HG03045 (cell line): Measurements from ENCODE around the gene SGTA.

ENCODE experiments used
- ATAC-seq: cut with Tn5 transposase; IDR thresholded peaks from one replicate; pipeline ENCODE4 v1.9.1; 2021; ENCODE audit warnings: mild to moderate bottlenecking, moderate library complexity; ENCODE audit not compliant: unreplicated experiment

Gene SGTA

DNA sequence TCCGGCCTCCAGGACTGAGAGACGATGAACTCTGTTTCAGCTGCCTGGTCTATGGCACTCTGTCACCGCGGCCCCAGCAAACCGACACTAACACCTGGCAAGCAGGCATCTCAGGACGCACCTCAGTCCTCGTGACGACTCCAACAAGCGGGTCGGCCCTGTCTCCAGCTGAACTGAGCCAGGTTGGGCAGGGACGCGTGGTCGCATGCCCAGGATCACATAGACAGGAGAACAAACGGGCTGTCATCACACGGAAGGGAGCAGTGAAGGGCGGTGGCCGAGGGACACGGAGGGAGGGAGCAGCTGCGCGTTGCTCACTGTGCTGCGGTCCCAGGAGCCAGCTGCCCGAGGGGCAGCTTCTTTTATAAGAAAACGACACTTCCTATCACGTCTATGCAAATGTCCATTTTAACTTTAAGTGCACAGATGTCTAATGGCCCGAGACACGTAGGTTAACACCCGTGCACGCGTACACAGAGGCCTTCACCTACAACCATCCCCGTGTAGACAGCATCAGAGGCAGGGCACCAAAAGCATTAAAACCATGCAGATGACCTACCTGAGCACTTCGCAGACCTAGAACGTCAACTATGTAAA, 8.9 kb downstream of the SGTA start:
- ATAC-seq, result no peak

GRCh38 chr19:2771786-2772674, 11.0 kb downstream of the SGTA start:
- ATAC-seq, result no peak

DNA sequence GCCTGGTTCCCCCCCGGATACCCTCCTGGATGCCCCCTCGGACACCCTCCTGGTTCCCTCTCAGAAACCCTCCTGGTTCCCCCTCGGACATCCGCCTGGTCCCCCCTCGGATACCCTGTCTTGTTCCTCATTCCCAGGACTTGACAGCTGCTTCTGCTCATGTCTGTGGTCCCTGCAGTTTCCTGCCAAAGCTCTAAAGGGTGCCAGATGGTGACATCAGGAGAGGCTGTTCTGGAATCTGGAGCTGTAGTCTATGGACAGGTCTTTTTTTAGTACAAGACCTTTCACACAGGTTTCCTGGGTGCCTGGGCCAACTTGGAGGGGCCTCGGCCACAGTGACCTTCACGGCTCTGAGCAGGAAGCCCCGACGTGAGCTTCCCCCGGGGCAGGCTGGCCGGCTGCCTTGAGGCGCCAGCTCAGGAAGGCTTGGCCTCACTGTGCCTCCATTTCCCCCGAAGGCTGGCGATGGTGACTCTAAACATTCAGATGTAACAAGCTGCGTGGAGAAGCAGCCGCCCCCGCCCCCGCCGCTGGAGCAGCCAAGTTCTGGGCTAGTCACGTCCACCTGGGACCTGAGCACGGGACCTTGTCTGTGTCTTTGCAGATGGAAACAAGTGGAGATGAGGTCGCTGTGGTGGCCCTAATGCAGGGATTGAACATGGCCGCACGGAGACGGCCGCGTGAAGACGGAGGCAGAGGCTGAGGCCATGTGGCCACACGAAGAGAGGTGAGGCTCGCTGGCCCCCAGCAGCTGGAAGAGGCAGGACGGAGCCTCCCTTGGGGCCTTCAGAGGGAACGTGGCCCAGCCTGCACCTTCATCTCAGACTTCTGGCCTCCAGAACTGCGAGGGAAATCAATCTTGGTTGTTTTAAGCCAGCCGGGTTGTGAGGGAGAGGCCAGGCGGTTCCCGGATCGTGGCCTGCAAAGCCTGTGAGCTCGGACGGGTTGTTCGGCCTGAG, 12.7 kb downstream of the SGTA start:
- no peak for ATAC-seq

DNA sequence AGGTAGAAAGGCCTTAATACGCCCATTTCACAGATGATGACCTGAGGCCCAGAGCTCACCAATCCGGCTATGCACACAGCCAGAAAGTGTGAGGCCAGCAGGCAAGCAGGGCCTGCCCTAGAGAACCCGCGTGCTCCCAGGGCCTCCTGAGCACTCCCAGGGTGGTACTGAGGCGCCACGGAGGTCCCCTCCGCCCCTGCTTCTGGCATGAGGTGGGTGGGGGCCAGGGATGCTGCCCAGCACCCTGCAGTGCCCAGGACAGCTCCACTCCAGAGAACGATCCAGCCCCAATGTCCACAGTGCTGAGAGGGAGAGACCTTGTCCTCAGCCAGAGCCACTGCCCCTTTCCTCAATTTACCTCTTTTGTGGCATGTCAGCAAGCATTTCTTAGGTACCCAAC, 13.9 kb downstream of the SGTA start:
- ATAC-seq, result no peak

DNA sequence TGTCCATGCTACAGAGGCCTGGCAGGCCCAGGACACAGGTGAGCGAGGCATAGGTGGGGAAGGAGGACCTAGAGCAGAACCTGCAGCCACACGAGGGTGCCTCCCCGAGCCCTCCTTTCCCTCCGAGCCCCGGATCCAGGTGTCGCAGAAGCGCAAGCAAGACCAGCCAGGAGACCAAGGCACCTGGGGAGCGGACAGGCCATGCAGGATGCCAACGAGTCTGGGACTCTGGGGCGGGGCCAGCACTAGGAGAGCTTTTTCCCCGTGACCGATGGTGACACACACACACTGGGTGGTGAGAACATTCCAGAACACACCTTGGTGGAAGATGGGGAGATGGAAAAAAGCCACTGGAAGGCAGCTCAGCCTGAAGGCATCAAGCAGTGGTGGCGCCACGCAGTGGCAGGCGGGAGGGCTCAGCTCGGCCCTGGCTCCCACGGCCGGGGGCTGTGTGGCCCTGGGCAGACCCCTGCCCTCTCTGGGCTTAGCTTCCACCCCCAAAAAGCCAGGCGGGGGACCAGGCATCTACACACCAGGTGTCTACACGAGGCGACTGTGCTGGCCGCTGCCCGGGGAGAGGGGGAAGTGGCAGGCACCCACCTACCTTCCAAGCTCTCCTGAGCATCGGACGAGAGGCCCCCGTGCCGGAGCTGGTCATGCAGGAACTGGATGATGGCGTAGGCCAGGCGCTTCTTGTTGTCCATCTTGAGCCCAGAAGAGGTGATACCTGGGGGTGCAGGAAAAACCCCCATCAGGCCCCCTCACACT, 14.5 kb downstream of the SGTA start:
- no peak for ATAC-seq

DNA sequence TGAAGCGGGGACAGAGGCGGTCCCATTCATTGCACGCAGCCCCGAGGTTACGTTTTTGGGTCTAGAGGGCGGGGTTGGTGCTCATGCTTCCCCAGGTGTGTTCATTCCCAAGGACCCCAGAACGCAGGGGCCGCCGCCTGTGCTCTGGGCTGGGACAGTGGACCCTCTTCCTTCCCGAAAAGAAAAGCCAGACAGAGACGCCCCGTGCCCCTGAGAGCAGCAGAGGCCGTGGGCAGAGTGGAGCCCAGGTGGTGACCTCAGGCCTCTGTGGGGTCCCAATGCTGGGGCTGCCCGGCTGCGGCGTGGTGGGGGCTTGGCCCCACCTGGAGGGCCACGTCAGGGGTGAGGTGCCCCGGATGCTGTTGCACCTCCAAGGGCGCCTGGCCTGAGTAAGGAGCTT, 15.4 kb downstream of the SGTA start:
- ATAC-seq, result no peak

DNA sequence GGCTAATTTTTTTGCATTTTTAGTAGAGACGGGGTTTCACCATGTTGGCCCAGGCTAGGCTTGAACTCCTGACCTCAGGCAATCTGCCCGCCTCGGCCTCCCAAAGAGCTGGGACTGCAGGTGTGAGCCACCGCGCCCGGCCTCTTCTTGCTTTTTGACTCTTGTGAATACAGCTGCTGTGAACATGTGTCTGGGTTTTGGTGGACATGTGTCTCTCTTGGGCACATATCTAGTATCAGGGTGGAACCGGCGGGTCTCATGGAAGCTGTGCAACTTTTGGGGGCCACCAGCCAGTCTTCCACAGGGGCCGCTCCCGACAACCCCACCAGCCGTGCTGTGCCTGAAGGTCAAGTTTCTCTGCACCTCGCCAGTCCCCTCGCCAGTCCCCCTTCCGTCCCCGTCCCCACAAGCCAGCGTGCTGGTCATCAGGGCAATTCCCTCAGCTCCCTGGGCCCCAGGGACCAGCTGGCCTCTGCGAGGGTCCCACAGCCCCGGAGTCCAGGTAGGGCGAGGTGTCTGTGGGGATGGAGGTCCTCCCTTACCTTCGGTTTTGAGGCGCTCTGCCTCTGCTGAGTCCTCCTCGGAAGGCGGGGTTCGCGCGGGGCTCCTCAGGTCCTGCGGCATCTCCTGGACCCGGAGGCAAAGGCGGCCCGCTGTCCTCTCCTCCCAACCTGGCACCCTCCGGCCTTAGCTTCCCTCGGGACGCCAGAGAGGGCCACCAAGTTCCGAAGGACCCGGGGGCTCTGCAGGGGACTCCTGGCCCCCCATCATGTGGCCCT, 16.3 kb downstream of the SGTA start:
- ATAC-seq, result no peak

- no peak for ATAC-seq
These were observed 17.7 kb downstream of the SGTA start for GRCh38 chr19:2765376-2765775.

DNA sequence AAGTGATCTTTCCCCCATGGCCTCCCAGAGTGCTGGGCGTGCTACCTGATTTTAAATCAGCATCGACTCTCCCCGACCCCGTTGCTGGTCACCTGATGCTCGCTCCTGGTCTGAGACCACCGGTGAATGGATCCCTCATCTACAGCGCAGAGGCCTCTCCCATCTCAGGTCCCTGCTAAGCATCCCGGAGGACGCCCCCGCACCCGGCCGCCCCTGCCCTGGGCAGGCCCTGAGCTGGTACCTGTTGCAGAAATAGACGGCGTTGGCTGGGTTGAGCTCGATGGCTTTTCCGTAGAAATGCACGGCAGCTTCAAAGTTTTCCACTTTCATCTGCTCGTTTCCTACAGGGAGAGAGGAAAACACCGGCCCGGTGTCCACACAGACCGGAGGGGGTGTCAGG, 18.1 kb downstream of the SGTA start:
- no peak for ATAC-seq

DNA sequence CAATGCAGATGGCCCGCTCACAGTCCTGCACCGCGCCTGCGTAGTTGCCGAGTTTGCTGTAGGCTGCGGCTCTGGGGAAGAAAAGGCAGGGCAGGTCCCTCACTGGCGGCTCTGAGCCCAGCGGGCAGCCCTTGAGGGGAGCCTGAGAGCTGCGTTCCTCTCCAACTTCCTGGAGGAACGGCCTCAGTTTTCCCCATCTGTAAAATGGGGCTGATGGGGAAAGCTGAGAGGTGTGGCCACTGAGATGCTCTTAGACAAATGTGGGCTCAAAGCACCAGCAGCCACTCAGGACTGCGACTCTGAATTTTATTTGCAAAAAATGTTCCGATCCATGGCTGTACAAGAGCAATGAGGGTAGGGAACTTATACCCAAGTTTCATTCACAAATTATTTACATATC, 19.4 kb downstream of the SGTA start:
- no peak for ATAC-seq

DNA sequence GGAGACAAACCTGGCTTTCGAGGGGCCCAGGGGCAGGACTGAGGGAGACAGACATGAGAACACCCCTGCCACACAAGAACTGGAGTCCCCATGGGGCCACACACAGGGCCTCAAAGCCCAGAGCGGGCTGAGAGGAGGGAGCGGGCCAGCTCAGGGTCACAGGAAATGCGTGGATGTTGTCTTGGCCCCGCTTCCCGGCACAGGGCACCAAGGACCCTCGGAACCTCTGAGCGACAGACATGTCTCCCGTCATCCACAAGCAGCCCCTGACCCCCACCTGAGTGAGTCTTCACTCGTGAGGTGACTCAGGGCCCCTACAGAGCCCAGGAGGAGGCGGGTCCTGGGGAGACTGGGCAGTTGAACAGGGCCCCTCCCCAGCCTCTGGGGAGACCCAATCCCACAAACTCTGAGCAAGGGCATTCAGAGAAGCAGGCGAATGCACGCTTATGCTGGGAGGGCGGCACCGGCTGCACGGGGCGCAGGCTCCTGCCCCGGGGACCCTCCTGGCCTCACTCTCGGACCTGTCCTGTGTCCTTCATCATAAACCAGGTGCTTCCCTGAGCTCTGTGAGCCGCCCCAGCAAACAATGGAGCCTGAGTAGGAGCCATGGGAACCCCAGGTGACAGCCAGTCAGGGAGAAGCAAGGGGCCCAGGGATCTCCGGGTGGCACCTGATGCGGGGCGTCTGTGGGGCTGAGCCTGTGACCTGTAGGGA, 20.1 kb downstream of the SGTA start:
- ATAC-seq, result no peak

DNA sequence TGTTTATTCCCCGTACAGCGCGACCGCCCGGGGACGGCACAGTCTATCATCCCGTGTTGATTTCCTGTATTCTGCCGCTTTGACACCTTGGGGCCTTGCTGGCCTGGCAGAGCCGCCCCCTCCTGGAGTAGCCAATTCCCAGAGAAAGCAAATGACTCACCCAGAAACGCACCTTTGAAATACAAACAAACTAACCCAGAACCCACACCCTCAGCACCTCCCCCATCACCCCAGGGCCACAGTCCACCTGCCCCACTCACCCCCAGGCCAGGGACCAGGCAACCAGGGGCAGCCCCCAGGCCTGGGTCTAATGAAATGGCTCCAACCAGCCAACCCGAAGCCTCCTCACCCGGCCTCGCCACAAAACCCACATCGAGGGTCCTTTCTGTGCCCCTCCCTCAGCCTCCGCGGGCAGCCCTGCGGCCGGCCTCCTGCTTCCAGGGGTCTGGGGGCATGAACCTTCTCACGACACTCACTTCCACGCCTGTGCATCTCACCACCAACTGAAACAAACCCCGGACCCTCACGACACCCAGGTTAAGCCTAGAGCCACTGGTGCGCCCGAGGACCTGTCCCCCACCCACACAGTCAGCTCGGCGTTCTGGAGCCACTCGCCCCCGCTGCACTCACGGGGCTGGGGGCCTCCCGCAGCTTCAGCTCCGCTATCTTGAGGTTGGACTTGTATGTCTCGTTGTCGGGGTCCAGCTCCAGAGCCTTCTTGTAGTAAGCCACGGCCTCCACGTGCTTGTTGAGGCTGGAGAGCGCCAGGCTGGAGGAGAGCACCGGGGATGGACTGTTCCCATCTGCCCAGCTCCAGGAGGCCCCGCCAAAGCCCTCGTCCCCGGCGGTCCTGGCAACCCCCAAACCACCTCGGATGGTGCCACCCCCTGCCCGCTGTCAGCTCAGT, 20.9 kb downstream of the SGTA start:
- no peak for ATAC-seq

DNA sequence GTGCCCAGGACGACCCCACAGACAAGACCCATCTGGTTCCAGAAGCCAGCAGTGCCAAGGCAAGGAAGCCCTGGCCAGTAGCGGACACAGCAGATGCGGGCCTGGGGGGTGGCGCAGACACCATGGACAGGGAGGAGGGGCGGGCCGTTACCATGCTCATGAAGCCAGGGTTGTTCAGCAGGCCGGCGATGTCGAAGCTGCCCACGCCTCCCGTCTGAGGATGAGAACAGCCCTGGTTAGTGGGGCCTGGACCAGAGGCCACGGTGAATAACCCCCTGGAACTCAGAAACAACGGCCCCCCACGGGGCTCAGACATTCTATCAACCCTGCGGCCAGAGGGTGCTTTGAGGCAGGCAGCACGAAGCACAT, 21.8 kb downstream of the SGTA start:
- ATAC-seq, result no peak

DNA sequence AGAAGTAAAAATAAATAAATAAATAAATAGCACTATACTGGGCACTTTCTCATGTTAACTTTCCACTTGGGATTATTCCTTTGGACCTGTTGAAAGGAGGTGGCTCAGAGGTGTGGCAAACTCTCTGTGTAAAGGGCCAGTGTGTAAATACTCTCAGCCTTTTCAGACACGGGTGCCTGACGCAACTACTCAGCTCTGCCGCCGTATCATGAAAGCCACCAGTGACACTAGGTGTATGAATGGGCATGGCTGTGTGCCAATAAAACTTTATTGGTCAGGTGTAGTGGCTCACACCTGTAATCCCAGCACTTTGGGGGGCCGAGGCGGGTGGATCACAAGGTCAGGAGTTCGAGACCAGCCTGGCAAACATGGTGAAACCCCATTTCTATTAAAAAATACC, 23.1 kb downstream of the SGTA start:
- no peak for ATAC-seq

DNA sequence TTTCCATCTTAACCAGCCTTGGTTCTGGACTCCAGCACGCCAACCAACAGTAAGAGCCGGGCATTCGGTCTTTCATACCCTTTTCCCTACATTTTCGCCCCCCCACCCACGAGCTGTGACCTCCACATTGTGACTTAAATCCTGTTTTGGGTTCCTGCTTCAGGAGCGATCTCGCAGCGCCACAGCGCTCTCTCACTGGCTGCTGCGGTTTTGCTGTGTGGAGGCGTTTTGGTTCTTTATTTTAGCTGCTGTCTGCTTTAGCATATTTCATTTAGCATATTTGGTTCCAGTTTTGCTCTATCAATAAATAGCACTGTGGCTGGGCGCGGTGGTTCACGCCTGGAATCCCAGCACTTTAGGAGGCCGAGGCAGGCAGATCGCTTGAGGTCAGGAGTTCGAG, 23.7 kb downstream of the SGTA start:
- no peak for ATAC-seq

DNA sequence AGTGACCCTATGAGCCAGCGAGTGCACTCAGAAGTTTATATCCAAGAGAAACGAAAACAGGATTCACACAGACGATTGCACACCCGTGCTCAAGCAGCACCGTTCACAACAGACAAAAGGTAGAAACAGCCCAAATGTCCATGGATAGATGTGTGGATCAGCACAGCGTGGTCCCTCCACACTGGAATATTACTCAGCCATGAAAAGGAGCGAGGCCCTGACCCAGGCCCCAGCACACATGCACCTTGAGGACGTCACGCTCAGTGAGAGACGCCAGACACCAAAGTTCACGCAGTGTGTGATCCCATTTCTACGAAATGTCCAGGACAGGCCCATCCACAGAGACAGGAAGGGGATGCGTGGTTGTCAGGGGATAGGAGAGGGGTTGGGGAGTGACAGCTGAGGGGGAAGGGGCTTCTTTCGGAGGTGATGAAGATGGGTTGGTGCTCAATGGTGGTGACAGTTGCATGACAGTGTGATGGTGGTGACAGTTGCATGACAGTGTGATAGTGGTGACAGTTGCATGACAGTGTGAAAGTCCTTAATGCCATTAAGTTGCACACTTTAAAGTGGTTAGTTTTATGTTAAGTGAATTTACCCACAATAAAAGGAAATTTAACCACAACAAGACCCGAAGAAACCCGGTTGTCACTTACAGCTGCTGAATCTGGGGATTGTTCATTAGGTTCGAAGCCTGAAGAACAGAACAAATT, 24.3 kb downstream of the SGTA start:
- ATAC-seq, result no peak

DNA sequence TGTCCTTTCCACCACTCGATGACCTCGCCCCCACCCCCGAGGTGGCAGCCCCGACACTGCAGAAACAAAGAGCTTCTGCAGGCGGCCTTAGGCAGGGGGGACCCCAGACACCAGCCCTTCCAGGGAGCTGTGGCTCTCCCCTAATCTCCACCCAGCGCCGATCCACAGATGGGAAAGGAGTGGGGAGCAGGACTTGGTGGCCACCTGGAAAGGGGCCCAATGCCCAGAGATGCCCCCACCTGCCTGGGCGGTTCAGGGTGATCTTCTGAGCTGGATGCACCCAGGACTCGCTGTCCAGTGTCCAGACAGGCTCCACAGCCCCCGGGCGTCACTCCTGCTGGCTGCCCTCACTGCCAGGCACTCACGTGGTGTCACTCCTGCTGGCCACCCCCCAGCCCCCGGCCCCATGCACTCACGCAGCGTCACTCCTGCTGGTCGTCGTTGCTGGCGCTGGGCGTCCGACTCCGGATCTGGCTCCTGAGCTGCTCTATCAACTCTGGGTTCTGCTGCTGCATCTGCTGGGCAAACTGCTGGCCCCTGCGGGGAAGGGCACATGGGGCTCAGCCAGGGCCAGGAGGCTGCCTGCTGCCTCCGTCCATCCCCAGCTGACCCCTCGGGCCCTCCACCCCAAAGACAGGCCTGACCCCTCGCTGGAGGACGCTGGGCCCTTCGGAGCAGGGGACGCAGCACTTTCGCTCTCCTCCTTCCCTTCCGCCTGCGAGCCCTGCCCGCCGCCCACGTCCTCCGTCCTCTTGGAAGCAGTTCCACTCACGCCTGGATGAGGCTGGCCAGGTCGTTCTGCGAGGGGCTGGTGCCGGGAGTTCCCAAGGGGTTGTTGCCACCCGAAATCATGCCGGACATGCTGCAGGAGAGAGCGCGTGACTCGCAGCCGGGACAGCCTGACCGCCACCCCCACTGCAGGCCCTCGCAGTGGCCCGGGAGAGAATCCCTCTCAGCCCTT, 25.9 kb downstream of the SGTA start:
- no peak for ATAC-seq
